Left cardiac atrium (tissue), 4 donors: ENCODE results near the gene RUBCN. TPM values are rescaled to one million over a fixed set of nuclear protein-coding genes. Genes with fewer than 3 reads are reported as not detected.

Source experiments
- ATAC-seq, 2 donors: fragments of 200-7000 bp; cut with Tn5 transposase; one replicate each; pipeline ENCODE4 v1.9.1; 2020; ENCODE audit warnings: mild to moderate bottlenecking in 2 of 2, moderate library complexity in 2 of 2
- DNase-seq: peaks from one replicate; pipeline ENCODE4 v3.0.0-alpha.2; 2020
- intact Hi-C, 2 donors: fragments of 100-400 bp; cut with DNase I; formaldehyde crosslinking; loops; one replicate each; pipeline versions ENCODE4 v1.14.1 to v1.15.1; 2022 to 2023
- long read RNA-seq: library from polyadenylated mRNA; unstranded; transcript quantifications from one replicate; pipeline ENCODE4 v2.0.0, GENCODE V29; 2021
- total RNA-seq, 2 donors: library from RNA; stranded (reverse); fragmentation: NEBNext Ultra II Directional; extraction: Animal tissue kit (Norgen Biotek cat#: 25700); gene quantifications; one replicate each; pipeline ENCODE4 v1.2.1, GENCODE V29; 2021
- donor health status: DM: no; HTN: yes; CAD: no.
- donor health status: DM: no; HTN: yes; CAD: no; lungs with severe emphysema.
- donor health status: DM: yes; HTN: yes; CAD: no.
- donor health status: Dilated cardiomyopathy.

The RUBCN gene
- total RNA-seq, result 10 to 100 TPM; 14.0 to 22.7 TPM
- long read RNA-seq, partial matches to known transcripts, result 2 of 6 reads
- long read RNA-seq, other reads (novel, unspliced or antisense), result 3 of 6 reads

GRCh38 chr3:197736491-197737318, at the start of gene RUBCN:
Gene RUBCN, minus strand, starts transcription at chr3:197736904. Its CDS starts 185 bp downstream, at chr3:197736719.
- intact Hi-C loops, result no loop called here
- ATAC-seq, result peak; percentile 100
- DNase-seq, result peak; percentile 96

DNA sequence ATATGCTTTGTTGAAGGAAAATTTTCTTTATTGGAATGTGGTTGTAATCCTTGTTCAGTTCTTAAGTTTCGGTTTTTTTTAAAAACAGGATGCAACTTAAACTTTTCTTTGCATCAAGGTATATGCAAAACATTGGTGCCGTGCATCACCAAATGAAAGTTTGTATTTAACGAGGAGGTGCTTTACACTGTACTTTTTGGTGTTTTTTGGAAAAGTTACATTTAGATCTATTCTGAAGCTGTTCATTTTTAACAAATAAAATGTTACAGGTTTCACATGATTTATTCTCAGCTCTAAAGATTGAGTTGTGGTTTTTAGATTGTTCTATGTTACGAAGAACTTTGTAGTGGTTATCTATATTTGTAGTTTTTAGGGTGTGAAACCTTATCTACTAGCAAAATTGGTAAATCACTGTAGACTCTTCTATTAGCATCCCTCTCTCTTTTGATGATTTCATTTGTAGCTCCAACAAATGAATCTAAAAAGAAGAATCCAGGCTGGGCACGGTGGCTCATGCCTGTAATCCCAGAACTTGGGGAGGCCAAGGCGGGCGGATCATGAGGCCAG, 47.4 kb upstream of the RUBCN start:
- intact Hi-C loops, result no loop called here
- ATAC-seq (no peak), DNase-seq (no peak)

DNA sequence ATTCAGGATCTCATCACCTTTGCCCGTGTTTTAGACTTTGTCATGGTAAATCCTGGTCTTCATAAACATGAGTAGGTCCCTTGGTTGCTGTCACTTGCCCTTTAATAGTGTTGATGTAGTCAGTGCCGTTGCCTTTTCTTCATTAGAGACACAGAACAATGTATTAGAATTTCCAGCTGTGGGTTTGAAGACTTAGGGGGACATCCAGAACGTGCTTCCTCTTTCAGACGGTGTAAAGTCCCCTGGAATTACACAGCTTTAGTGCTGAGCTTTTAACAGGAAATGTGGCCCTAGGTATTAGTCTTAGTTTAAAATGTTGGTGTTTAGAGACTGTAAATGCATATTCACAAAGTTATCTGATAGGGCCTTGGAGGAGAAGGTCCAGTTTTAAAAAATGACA, 45.5 kb upstream of the RUBCN start:
- ATAC-seq (no peak), DNase-seq (no peak)
- intact Hi-C loops, result no loop called here

DNA sequence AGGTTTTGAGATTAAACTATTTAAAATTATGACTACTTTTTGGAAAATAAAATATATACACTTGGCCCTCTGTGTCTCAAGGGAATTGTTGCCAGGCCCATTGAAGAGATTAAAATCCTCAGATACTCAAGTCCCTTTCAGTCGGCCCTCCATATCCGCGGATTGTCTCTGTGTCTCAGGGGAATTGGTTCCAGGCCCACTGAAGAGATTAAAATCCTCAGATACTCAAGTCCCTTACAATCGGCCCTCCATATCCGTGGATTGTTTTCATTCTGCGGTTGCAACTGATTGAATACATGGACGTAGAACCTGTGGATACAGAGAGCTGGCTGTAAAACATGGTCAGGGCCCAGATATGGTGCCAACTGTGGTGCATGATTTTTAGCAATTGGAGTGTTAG, 38.6 kb upstream of the RUBCN start:
- ATAC-seq, result no peak
- DNase-seq, result no peak
- intact Hi-C loops, result no loop called here

DNA sequence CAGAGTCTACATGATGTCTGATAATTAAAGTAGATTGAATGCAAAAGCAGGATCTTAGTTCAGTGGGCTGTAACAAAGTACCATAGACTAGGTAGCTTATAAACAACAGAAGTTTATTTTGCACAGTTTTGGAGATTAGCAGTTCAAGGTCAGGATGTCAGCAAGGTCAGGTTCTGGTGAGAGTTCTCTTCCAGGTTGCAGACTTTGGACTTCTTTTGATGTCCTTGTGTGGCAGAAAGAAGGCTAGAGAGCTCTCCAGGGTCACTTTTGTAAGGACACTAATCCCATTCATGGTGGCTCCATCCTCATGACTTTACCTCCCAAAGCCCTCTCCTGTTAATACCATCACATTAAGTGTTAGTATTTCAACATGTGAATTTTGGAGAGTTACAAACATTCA, 25.1 kb upstream of the RUBCN start:
- intact Hi-C loops, result no loop called here
- ATAC-seq (no peak), DNase-seq (no peak)

DNA sequence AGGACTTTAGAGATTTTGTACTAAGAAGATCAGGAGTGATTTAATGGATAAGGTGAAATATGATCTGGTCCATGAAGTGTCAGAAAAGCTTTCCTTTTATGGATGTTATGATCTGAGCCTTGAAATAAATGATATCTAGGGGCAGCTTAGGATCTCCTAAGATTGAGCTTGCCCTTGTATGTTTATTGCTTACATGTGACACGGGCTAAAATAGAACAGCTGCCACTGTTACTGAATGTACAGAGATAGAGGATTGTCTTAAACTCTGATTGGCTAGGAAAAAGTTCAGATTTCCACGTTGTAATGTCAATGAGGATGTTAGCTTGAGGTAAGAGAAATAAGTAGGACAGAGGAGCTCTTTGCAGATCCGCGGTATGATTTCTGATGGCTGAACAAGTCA, 21.8 kb upstream of the RUBCN start:
- ATAC-seq, result no peak
- intact Hi-C loops, result no loop called here
- no peak for DNase-seq

DNA sequence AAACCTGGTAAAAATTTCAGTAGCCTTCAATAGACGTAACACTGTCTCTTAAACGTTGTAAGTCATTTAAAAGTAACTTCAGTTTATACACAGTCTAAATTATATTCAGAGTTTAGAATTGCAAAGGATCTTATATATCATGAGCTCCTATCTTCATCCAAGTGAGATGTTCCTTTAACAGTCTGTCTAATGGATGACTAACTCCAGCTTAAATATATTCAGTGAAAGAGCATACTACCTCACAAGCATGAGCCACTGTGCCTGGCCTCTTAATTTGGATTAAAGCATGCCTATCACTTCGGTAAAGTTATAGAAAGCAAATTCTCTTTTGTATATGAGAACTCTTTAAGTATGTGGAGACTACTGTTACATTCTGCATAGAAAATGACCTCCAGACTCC, 20.0 kb upstream of the RUBCN start:
- DNase-seq (no peak), ATAC-seq (no peak)
- intact Hi-C loops, result no loop called here

DNA sequence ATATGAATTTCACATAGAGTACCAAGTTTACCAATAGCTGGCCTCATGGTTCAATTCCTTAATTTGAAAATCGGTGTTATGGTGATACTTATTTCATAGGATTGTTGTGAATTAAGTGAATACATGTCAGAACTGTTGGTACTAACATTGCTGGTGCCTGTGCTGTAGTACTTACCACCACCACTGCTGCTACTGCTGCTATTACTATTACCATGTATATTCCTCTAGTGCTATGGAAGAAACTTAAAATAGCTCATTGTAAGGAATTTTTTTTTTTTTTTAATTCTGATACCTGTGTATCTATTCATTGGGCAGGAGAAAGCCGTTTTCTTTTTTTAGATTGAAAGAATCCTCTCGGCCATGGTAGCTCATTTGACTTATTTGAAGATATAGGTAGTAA, 16.6 kb upstream of the RUBCN start:
- intact Hi-C loops, result no loop called here
- DNase-seq (no peak), ATAC-seq (no peak)

DNA sequence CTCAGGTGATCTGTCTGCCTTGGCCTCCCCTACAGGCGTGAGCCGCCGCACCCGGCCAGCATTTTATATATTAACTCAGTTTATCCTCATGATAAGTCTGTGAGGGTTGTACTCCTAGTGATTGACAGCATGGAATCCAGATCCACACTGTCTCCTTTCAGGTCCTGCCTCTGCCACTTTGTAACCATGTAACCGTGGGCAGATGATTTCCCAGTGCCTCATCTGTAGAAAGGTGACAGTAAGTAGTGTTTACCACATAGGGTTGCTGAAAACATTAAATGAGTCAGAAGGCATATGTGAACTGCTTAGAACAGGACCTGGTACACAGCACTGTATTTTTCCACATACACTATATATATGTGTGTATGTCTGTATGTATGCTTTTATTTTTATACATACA, 15.4 kb upstream of the RUBCN start:
- DNase-seq, result no peak
- ATAC-seq, result no peak

DNA sequence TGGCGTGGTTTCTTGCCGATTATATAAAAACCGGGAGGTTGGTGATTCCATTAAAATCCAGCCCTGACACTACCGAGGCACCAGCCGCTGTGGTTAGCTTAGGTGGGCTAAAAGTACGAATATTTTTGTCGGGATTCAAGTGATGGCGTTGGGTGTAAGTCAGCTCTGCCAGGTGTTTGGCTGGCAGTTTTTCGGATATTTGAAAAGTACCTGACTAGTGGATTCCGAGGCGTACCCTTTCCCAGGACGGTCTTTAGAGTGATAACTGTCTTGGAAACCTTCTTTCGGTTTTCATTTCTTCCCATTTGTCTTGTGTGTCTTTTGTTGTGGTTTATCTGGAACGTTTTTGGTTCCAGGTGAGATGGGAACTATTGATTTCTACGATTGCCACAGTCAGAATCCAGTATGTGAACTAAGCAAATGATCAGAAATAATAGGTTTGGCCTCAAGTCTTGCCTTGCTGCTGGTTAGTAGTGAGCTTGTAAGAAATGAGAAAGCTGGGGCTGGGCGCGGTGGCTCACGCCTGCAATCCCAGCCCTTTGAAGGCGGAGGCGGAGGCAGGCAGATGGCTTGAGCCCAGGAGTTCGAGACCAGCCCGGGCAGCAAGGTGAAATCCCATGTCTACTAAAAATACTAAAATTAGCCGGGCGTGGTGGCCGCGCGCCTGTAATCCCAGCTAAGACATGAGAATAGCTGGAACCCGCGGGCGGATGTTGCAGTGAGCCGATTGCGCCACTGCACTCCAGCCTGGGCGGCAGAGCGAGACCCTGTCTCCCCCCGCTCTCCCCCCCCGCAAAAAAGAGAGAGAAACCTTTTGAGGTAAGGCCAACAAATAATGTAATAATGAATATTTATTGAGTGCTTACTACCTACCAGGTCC, 14.4 kb upstream of the RUBCN start:
- ATAC-seq (peak; percentile 2 to 7), DNase-seq (peak; percentile 75)
- intact Hi-C loops, result no loop called here

More for the DNA sequence above, 15.4 kb upstream of the RUBCN start:
- intact Hi-C loops, result no loop called here

- peak; percentile 78 for DNase-seq
- ATAC-seq, result peak; percentile 75 to 79
- intact Hi-C loops, result no loop called here
Observed at GRCh38 chr3:197750396-197750831, 13.7 kb upstream of the RUBCN start.

DNA sequence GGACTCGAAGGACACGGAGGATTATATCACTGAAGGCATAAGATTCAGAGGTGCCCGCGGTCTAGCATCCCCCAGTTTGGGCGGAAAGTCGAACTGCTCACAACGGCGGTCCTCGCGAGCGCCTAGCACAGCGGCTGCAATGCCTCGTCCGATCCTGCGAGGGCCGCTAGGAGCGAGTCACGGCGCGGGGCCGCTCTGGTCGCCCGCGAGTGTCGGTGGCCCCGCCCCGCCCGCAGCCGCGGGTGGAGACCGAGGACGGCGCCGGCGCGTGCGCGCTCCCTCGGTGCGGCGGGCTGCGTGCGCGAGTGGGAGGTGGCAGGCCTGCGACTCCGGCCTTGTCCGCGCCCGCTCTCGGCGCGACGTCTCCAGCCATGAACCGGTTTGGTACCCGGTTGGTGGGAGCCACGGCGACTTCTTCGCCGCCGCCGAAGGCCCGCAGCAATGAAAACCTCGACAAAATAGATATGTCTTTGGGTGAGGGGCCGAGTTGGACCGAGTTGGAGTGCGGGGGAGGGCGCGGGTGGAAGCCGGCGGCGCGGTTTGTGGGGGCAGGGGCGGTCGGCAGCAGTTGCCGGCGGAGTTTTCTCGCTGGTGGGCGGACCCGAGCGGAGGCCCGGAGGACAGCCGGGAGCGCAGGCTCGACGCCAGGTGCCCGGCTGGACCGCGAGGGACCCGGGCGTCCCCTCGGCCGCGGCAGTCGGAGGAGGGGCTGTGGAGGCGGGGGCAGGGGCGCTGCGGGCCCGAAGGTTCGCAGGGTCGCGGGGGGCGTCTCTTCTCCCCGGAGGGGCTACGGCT, 13.1 kb upstream of the RUBCN start, which contains the start of gene FYTTD1:
Gene FYTTD1 (plus strand): TSS at position 283 of the 795 bp plus-strand sequence. CDS start 89 bp downstream, at position 372.
- ATAC-seq (peak; percentile 96), DNase-seq (peak; percentile 95)
- intact Hi-C loops, result loop anchor here in 1 of 2 donors (2.0 kb wide), 1 partner anchor 37 kb away; no protein-coding TSS in a partner anchor

DNA sequence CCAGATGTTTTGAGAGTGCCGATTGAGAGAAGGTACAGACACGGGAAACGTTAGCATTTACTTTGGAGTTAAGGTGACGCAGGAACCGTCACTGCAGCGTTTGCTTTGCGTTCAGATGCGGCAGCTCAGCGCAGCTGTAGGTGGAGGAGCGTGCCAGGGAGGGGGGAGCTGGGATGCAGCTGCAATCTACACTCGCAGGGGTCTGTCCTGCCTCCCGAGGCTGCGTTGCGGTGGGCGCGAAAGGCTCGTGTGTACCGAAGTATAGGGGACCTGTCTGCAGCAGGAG, 12.6 kb upstream of the RUBCN start:
- peak; percentile 23 to 40 for ATAC-seq
- no peak for DNase-seq
- intact Hi-C loops, result loop anchor here in 1 of 2 donors (2.0 kb wide), 1 partner anchor 36 kb away; no protein-coding TSS in a partner anchor

DNA sequence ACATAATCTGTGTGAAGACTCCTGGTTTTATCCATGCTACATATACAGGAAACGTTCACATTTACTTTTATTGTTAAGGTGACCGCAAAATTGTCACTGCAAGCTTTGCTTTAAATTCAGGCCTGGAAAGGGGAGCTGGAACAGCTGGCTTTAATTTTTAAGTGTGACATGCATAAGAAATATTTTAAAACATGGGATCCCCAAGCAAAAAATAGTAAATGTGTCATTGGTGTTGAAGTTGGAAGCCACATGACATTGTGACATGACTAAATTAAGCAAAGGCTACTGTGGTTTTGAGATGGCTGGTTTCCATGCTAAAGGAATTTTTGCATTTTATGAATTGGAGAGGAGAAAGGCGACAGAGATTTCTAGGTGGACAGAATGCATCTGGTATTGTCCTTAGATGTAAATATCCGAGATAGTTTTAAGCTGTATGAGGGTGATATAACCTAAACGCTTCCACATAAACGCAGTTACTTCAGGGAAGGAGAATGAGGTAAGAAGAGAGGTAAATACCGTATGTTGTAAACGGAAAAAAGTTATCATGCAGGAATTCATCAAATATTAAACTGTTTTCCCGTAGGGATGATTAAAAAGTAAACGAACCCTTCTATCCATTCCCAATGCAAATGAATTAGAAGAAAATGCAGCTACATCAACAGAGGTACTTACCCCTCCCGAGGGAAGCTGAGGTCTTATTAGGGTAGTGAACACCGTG, 12.1 kb upstream of the RUBCN start:
- ATAC-seq (no peak), DNase-seq (no peak)
- intact Hi-C loops, result loop anchor here in 1 of 2 donors (2.0 kb wide), 1 partner anchor 36 kb away; no protein-coding TSS in a partner anchor

- ATAC-seq (no peak), DNase-seq (peak; percentile 22)
- intact Hi-C loops, result no loop called here
Observed at GRCh38 chr3:197746801-197747237, 10.1 kb upstream of the RUBCN start.

- intact Hi-C loops, result no loop called here
- ATAC-seq (no peak), DNase-seq (no peak)
Observed at GRCh38 chr3:197746209-197746608, 9.5 kb upstream of the RUBCN start.

DNA sequence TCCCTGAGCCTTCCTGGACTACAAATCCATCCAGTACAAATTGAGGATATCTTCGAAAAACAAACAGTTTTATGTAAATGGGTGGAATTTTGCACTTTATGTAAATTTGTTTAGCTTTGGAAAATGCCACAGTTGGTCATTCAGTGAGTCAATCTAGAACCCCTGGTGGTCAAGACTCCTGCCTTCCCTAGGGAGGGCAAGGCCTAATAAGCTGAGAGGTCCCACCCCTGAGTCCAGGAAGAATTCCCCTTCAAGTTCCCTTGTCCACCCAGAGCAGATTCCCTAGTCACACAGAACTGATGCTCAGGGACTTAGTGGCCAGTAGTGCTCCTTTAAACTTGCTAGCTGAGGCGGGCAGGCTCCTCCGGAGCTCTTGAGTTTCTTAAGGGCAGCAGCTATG, 6.1 kb upstream of the RUBCN start:
- DNase-seq (no peak), ATAC-seq (no peak)
- intact Hi-C loops, result no loop called here
